Natural killer cell (primary cell): ENCODE results near the gene MTURN. TPM values are rescaled to one million over a fixed set of nuclear protein-coding genes. Genes with fewer than 3 reads are reported as not detected.

Experiments used
- ATAC-seq, 3 donors: fragments of 150-1000 bp in 2 of 3; fragments of 200-7000 bp in 1 of 3; cut with Tn5 transposase; 1 replicate in 1 of 3; 2 replicates in 2 of 3; pipeline ENCODE4 v1.10.0; 2021; ENCODE audit warnings: mild to moderate bottlenecking in 2 of 3, moderate library complexity in 2 of 3
- DNase-seq, 2 donors: peaks; one replicate each; pipeline versions ENCODE4 v3.0.0 to v3.0.0-alpha.2; 2013 to 2021; ENCODE audit warnings: mixed read lengths in 1 of 2
- H3K27ac ChIP-seq: one replicate; pipeline ENCODE4 v1.5.1; 2013; ENCODE audit warnings: mild to moderate bottlenecking, low read length
- H3K27me3 ChIP-seq: one replicate; pipeline ENCODE4 v1.6.1; 2013; ENCODE audit warnings: low read length; ENCODE audit not compliant: control insufficient read depth, insufficient read depth
- H3K36me3 ChIP-seq: one replicate; pipeline ENCODE4 v1.6.1; 2013; ENCODE audit warnings: low read length; ENCODE audit not compliant: control insufficient read depth, insufficient read depth
- H3K4me1 ChIP-seq: one replicate; pipeline ENCODE4 v1.6.1; 2013; ENCODE audit warnings: low read length; ENCODE audit not compliant: control insufficient read depth, insufficient read depth
- H3K4me3 ChIP-seq: one replicate; pipeline ENCODE4 v1.5.1; 2013; ENCODE audit warnings: low read length
- H3K9me3 ChIP-seq: one replicate; pipeline ENCODE4 v1.6.1; 2013; ENCODE audit warnings: low read length; ENCODE audit not compliant: control insufficient read depth, insufficient read depth
- H3K27ac Mint-ChIP-seq, 2 donors: one replicate each; pipeline ENCODE4 v1.8.0; 2022; ENCODE audit warnings: mild to moderate bottlenecking in 2 of 2, mixed read lengths in 2 of 2, moderate library complexity in 1 of 2
- H3K27me3 Mint-ChIP-seq, 2 donors: one replicate each; pipeline ENCODE4 v1.8.0; 2022; ENCODE audit warnings: low read depth in 2 of 2, mixed read lengths in 2 of 2
- H3K36me3 Mint-ChIP-seq: one replicate; pipeline ENCODE4 v1.8.0; 2022; ENCODE audit warnings: mixed read lengths
- H3K4me1 Mint-ChIP-seq, 2 donors: one replicate each; pipeline ENCODE4 v1.8.0; 2022; ENCODE audit warnings: mixed read lengths in 2 of 2
- H3K4me3 Mint-ChIP-seq: one replicate; pipeline ENCODE4 v1.8.0; 2022; ENCODE audit warnings: mild to moderate bottlenecking, moderate library complexity, mixed read lengths
- H3K9me3 Mint-ChIP-seq, 2 donors: one replicate each; pipeline ENCODE4 v1.8.0; 2022; ENCODE audit warnings: mixed read lengths in 2 of 2
- WGBS: methylation state at CpG from one replicate; pipeline ENCODE4 v1.1.7; 2013; ENCODE audit warnings: missing lambda C conversion rate; ENCODE audit not compliant: insufficient coverage; 5-methylcytosine and 5-hydroxymethylcytosine counted together
- intact Hi-C: fragments of 100-400 bp; cut with micrococcal nuclease; formaldehyde crosslinking; loops from one replicate; pipeline ENCODE4 v1.14.2; 2022
- total RNA-seq, 4 donors: library from RNA; stranded (reverse); fragments of 120-200 nt in 1 of 4; gene quantifications; one replicate each; pipeline versions ENCODE4 v1.2.3 to v1.2.4, GENCODE V29; 2013 to 2022
- TF ChIP-seq, protein P1 (sequence below): fragments of 200-600 bp; IDR thresholded peaks from one replicate; pipeline ENCODE4 v1.8.0; 2022; ENCODE audit warnings: antibody characterized with exemption

Gene MTURN
- total RNA-seq, 3 donors from 2014 or later (not counting 1 experiment from before 2014, with no cell fraction given), result 31.6 to 37.3 (median 32.8) TPM

DNA sequence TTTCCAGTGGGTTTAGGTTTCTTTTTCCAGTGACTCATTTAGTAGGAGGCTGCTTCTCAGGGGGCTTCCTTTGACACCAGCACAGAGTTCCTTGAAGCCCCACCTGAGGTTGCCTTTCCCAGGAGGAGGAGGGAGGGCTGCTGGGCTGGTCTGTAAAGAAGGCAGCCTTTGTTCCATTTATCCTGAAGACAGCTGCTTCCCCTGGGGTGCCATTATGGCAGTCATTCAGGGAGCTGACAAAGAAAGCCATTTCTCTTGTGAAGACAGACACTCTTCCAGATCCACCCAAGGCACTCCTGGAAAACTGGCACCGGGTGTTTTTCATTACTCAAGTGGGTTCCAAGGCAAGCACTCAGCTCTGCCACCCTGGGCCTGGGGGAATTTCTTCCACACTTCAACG is 54.0 kb downstream of the MTURN start:
- 90% methylated on average over 2 of the region's 2 CpGs for WGBS
- Histone ChIP-seq H3K36me3 (no peaks in the 10 kb centered on the region), H3K4me3 (no peak overlapping the region), H3K27ac (no peak overlapping the region), H3K9me3 (peaks cover 8% of the 10 kb centered on the region), H3K4me1 (no peaks in the 10 kb centered on the region), H3K27me3 (no peaks in the 10 kb centered on the region)
- ATAC-seq (no peak), DNase-seq (no peak)
- no peak overlapping the region for H3K4me3 Mint-ChIP-seq
- H3K9me3 Mint-ChIP-seq, result no peaks in the 10 kb centered on the region
- intact Hi-C loops, result no loop called here
- no peaks in the 10 kb centered on the region for H3K36me3 Mint-ChIP-seq
- H3K27me3 Mint-ChIP-seq, result no peaks in the 10 kb centered on the region
- no peak overlapping the region for H3K27ac Mint-ChIP-seq
- H3K4me1 Mint-ChIP-seq, result no peaks in the 10 kb centered on the region
- TF ChIP-seq, protein P1, sequence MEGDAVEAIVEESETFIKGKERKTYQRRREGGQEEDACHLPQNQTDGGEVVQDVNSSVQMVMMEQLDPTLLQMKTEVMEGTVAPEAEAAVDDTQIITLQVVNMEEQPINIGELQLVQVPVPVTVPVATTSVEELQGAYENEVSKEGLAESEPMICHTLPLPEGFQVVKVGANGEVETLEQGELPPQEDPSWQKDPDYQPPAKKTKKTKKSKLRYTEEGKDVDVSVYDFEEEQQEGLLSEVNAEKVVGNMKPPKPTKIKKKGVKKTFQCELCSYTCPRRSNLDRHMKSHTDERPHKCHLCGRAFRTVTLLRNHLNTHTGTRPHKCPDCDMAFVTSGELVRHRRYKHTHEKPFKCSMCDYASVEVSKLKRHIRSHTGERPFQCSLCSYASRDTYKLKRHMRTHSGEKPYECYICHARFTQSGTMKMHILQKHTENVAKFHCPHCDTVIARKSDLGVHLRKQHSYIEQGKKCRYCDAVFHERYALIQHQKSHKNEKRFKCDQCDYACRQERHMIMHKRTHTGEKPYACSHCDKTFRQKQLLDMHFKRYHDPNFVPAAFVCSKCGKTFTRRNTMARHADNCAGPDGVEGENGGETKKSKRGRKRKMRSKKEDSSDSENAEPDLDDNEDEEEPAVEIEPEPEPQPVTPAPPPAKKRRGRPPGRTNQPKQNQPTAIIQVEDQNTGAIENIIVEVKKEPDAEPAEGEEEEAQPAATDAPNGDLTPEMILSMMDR, result no peak

DNA sequence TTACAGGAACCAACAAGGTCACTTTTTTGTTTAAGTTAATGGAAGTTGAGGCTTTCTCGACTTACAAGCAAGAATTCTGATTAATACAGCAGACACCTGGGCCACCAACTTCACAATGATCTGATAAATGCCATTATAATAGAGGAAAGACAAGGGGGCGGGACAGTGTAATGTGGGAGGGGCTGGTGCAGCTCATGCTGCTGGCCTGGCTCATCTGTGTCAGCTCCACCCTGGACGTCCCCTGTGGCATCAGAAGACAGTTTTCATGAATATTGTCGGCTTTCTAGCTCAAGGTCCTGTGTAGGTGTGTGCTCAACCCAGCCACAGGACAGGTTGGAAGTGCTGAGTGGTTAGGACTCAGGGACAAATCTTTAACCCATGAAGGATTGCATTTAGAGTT is 57.0 kb downstream of the MTURN start:
- Mint-ChIP-seq H3K4me1 (no peaks in the 10 kb centered on the region), H3K27ac (no peak overlapping the region), H3K36me3 (no peaks in the 10 kb centered on the region), H3K27me3 (no peaks in the 10 kb centered on the region), H3K9me3 (peaks cover 2 to 4% of the 10 kb centered on the region in 2 donors), H3K4me3 (no peak overlapping the region)
- no peaks in the 10 kb centered on the region for H3K27me3 ChIP-seq
- peaks cover 15% of the 10 kb centered on the region for H3K9me3 ChIP-seq
- no peak for ATAC-seq
- DNase-seq, result no peak
- H3K36me3 ChIP-seq, result no peaks in the 10 kb centered on the region
- intact Hi-C loops, result no loop called here
- TF ChIP-seq, protein P1, result no peak
- no peak overlapping the region for H3K27ac ChIP-seq
- 90% methylated on average over 4 of the region's 4 CpGs for WGBS
- H3K4me1 ChIP-seq, result no peaks in the 10 kb centered on the region
- H3K4me3 ChIP-seq, result no peak overlapping the region

DNA sequence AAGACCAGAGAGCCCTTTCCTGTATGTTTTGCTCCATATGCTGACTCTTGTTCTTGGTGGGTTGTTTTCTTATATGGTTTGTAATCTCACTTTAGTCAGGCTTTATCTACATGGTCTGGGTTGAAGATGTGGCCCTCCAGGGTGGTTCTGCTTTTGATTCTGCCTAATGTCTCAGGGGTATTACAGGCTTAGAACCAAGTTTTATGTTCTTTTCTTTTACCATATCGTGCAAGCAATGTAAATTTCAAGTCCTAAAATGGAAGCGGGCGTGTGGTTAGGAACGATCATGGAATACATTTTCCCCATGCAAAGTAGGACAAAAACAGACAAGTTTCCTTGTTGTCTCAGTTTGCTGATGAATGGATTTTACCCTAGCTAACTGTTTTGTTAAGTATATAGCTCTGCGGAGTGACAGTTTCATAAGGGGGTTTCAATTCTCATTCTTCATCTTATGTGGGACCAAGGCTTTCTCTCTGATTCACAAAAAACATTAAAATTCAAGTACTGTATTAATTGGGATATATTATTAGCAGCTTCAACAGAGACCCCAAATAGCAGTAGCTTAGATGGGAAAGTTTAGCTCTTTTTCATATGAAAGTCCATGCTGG is 58.7 kb downstream of the MTURN start:
- no peaks in the 10 kb centered on the region for H3K27me3 ChIP-seq
- intact Hi-C loops, result no loop called here
- H3K4me1 ChIP-seq, result no peaks in the 10 kb centered on the region
- H3K4me3 ChIP-seq, result no peak overlapping the region
- no peak overlapping the region for H3K27ac Mint-ChIP-seq
- H3K36me3 Mint-ChIP-seq, result no peaks in the 10 kb centered on the region
- 85% methylated on average over 5 of the region's 5 CpGs for WGBS
- H3K4me3 Mint-ChIP-seq, result no peak overlapping the region
- no peaks in the 10 kb centered on the region for H3K27me3 Mint-ChIP-seq
- peaks cover 12% of the 10 kb centered on the region for H3K9me3 ChIP-seq
- TF ChIP-seq, protein P1, result no peak
- peaks cover 2 to 4% of the 10 kb centered on the region in 2 donors for H3K9me3 Mint-ChIP-seq
- no peaks in the 10 kb centered on the region for H3K36me3 ChIP-seq
- no peak overlapping the region for H3K27ac ChIP-seq
- ATAC-seq, result no peak
- no peak for DNase-seq
- H3K4me1 Mint-ChIP-seq, result no peaks in the 10 kb centered on the region

DNA sequence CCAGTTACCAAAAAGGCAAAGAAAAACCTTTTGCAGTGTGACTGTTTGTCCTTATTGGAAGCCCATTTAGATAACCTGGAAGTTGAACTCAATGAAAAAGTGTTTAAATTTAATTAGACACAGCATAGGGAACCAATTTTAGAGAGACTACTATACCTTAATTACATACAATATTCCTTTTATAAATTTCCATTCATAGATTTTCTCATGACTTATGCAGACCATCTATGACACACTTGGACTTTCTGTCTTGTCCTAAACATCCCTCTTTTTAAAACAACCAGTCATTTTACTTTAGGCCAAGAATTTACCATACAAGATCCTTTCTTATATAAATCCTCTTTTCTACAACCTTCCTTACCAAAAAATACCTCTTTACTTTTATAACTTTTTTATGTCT is 61.6 kb downstream of the MTURN start:
- H3K9me3 ChIP-seq, result peaks cover 12% of the 10 kb centered on the region
- peaks cover 1% of the 10 kb centered on the region for H3K4me1 ChIP-seq
- H3K4me3 ChIP-seq, result no peak overlapping the region
- Mint-ChIP-seq H3K4me1 (no peaks in the 10 kb centered on the region), H3K27me3 (no peaks in the 10 kb centered on the region), H3K36me3 (no peaks in the 10 kb centered on the region), H3K4me3 (no peak overlapping the region), H3K9me3 (peaks cover 2 to 4% of the 10 kb centered on the region in 2 donors), H3K27ac (no peak overlapping the region)
- DNase-seq (no peak), ATAC-seq (no peak)
- TF ChIP-seq, protein P1, result no peak
- H3K36me3 ChIP-seq, result no peaks in the 10 kb centered on the region
- intact Hi-C loops, result no loop called here
- H3K27ac ChIP-seq, result no peak overlapping the region
- no peaks in the 10 kb centered on the region for H3K27me3 ChIP-seq
